HUDEP-2 (cell line): ENCODE measurements around the gene ANO7.

Source experiments
- DNase-seq, 76 experiments: peaks; one replicate each; lab custom pipeline; 2025; ENCODE audit not compliant: unreplicated experiment in 76 of 76; lab: John Stamatoyannopoulos, UW

The ANO7 gene

DNA sequence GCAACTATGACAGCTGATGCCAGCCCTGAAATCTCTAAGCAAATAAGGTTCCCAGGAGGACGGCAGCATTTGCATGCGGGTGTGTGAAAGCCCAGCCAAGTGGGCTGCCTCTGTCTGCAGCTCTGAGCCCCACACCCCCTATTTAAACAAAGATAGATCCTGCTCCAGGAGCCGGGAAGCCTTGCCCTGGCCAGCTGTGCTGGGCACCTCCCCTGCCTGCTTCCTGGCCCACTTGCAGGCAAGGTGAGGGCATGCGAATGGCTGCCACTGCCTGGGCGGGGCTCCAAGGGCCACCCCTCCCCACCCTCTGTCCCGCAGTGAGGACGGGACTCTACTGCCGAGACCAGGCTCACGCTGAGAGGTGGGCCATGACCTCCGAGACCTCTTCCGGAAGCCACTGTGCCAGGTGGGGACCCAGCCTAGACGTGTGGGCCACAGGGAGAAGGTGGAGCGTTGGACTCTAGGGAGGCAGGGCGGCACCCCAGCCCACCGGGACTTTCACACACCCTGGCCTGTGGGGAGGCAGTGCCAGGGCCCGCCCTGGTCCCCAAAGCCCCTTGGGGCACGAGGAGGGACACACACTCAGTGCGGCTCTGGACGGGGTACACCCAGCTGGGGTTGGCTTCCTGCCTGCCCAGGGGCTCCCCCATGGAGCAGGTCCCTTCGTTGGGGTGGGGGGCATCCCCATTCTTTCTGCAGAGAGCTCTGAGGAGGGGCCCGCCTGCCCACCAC lies at the start of gene ANO7:
Gene ANO7, plus strand, starts transcription at position 317 of the 732 bp plus-strand sequence. CDS start 1,387 bp downstream, outside the sequence.
- no peak for DNase-seq

- DNase-seq = no peak
These were observed 48.7 kb upstream of the ANO7 start for GRCh38 chr2:241139531-241140444.

- DNase-seq = no peak
These were observed 48.0 kb upstream of the ANO7 start for GRCh38 chr2:241140445-241140840.

GRCh38 chr2:241141214-241141770 lies 47.2 kb upstream of the ANO7 start:
- DNase-seq = no peak

DNA sequence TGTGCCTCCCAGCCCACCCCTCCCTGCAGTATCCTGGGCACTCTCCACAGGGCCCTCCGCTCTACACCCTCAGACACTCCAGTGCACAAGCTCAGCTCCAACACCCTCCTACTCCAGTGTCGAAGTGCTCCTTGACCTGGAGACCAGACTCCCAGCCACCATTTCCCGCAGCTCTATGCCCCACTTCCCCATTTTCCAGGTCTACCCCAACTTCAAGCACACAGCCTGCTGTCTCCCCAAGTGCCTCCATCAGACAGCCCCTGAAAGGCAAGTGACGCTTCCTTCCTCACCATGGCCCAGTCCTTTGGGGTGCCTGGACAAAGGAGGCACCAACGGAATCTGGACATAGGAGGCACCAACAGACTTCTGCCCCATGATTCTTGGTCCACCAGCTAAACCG lies 46.4 kb upstream of the ANO7 start:
- no peak for DNase-seq

- DNase-seq = no peak
These were observed 45.9 kb upstream of the ANO7 start for GRCh38 chr2:241142593-241142992.

- no peak for DNase-seq
These were observed 42.2 kb upstream of the ANO7 start for GRCh38 chr2:241146286-241146685.

GRCh38 chr2:241147336-241147735 lies 41.1 kb upstream of the ANO7 start:
- no peak for DNase-seq

GRCh38 chr2:241148239-241148638 lies 40.2 kb upstream of the ANO7 start:
- DNase-seq = no peak

- DNase-seq = peak in 74 of 76 experiments; percentile 24 to 96 (median 89)
These were observed 39.4 kb upstream of the ANO7 start, which contains the start of gene PASK for GRCh38 chr2:241148891-241149674. Gene PASK, minus strand, starts transcription at chr2:241149472. Its CDS starts 6,440 bp downstream, at chr2:241143032.

DNA sequence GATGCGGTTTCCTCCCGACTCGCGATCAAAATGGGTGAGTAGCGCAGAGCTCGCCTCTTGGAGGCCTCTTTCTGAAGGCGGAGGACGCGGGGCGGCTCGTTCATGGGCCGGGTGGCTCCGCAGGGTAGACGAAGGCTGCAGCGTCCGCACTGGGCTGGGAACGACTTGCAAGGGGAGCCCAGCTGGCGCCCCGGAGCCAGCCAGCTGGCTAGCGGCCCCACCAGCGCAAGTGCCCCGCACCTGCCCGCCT lies 38.9 kb upstream of the ANO7 start:
- peak in 3 of 76 experiments; percentile 33 to 76 (median 71) for DNase-seq

DNA sequence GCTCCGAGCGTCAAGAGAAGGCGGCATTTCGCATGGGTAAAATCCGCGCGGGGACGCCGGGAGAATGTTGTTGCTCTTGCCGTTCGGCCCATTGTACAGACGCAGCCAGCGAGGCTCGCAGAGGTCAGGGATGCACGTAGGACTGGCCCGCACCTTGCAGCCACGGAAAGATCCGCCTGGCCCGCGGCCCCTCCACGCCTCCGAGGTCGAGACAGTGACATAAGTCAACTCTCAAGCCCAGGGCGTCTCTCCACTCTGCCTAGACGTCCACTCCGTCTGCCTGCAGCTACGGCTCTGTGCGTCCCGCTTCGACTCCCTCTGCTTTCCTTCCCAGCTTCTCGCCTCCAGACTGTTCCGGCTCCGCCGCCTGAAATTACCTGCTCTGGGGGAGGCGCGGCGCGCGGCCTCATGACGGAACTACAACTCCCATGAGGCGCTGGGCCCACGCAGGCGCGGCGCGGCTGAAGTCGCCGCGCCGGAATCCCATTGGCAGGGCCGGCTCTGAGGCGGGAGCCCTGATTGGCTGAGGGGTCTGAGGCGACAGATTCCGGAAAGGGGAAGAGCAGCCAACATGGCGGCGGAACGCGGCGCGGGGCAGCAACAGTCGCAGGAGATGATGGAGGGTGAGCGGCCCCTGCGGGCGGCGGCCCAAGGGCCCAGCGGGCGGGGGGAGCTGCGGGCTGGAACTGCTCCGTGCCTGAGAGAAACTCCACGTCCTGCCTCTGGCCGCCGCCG lies 38.4 kb upstream of the ANO7 start, which contains the start of gene PPP1R7:
Gene PPP1R7, plus strand, starts transcription at position 543 of the 735 bp plus-strand sequence. Its CDS starts 29 bp downstream, at position 572.
- DNase-seq = peak; percentile 26 to 94 (median 88)

- DNase-seq = peak in 3 of 76 experiments; percentile 13 to 32 (median 30)
These were observed 37.6 kb upstream of the ANO7 start for GRCh38 chr2:241150660-241151530.

GRCh38 chr2:241151934-241152660 lies 36.4 kb upstream of the ANO7 start:
- no peak for DNase-seq

DNA sequence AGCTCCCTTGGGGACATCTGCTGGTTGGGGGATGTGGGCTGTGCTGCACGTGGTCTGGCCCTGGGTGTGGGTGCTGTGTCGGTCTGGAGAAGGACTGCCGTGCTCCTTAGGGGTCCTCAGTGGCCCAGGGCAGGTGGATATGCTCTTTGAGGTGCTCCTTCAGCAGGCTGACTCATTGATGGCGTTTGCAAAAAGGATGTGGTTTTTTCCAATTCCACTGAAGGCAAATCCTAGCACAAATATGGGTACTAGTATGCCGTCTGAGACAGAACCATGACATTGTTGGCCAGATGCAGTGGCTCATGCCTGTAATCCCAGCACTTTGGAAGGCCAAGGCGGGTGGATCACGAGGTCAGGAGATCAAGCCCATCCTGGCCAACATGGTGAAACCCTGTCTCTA lies 34.9 kb upstream of the ANO7 start:
- no peak for DNase-seq

GRCh38 chr2:241154915-241155314 lies 33.6 kb upstream of the ANO7 start:
- no peak for DNase-seq

DNA sequence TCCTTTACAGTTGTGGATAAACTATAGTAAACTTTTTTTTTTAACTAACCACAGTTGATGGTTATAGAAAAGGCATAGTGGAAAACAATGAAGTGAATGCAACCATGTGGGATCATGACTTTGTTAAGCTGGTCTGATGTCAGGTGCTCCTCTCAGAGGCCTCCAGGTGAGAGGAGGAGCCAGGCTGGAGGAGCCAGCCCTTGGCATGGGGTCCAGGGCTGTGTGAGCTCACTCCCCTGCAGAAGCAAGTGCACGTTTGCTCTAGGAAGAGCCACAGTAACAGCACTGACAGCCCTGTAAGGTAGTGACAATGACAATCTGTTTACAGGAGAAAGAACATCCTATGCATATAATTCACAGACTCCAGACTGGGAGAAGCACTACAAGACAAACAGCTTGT lies 32.5 kb upstream of the ANO7 start:
- DNase-seq = no peak

DNA sequence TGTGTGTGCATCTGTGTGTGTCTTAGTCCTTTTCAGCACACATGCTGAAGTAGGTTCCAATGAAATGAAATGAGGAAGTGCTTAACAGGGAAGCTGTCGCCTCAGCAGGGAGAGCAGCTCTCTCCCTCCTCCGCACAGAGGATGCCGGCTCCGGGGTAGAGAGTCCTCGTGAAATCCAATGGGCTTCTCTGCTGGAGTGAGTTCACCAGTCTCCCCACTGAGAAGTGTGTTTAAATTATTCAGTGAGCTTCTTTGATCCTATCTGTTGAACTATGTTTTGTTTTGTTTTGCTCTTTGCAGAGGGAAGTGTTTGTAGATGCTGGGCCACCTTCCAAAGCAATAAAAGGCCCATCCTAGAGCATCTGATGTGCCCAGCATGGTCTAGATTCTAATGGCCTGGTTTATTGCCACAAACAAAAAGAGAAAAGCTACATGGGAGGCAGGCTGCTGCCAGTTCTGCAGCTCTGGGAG lies 31.5 kb upstream of the ANO7 start:
- no peak for DNase-seq
